ENCODE measurements around the gene CNOT11.

CNOT11 gene

GRCh38 chr2:101296371-101296770 is 43.7 kb downstream of the CNOT11 start:
- WGBS, result no CpG with 5 or more reads among the region's 5 CpGs
- H2AFZ ChIP-seq (ENCODE audit: low read depth, low read length), result no peak overlapping the region
- no peak overlapping the region for H3K4me3 ChIP-seq (ENCODE audit: insufficient read depth in 1 of 2, low read depth in 1 of 2, low read length in 2 of 2)

DNA sequence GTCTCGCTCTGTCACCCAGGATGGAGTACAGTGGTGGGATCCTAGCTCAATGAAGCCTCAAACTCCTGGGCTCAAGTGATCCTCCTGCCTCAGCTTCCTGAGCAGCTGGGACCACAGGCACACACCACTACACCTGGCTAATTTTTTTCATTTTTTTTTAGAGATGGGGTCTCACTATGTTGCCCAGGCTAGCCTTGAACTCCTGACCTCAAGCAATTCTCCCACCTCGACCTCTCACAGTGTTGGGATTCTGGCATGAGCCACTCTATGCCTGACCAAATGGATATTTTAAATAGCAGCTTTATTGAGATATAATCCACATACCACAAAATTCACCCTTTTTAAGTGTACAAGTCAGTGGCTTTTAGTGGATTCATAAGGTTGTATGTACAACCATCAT is 44.7 kb downstream of the CNOT11 start:
- no peak overlapping the region for H4K91ac ChIP-seq (ENCODE audit: low read length)
- no peak overlapping the region for H3K4me3 ChIP-seq (ENCODE audit: insufficient read depth in 1 of 2, low read depth in 1 of 2, low read length in 2 of 2)
- H3K27me3 ChIP-seq (ENCODE audit: control insufficient read depth in 1 of 2, insufficient read depth in 1 of 2, low read length in 2 of 2), result no peaks in the 10 kb centered on the region
- no peak for DNase-seq
- H3K27ac ChIP-seq (ENCODE audit: low read length, poor library complexity, severe bottlenecking), result no peak overlapping the region
- 100% methylated on average over 1 of the region's 2 CpGs for WGBS
- no peak overlapping the region for H4K8ac ChIP-seq (ENCODE audit: low read length)
- no peak overlapping the region for H3K4me2 ChIP-seq (ENCODE audit: low read length, poor library complexity, severe bottlenecking)
- no peak overlapping the region for H3K18ac ChIP-seq (ENCODE audit: low read depth in 1 of 2, low read length in 2 of 2)
- peaks cover 2 to 41% of the 10 kb centered on the region in 2 experiments for H3K36me3 ChIP-seq (ENCODE audit: control insufficient read depth in 1 of 2, insufficient read depth in 2 of 2, low read depth in 1 of 2, low read length in 2 of 2)
- H3K4me1 ChIP-seq (ENCODE audit: control insufficient read depth, insufficient read depth, low read depth, low read length), result peaks cover 3% of the 10 kb centered on the region
- H2AK5ac ChIP-seq (ENCODE audit: low read length, severe bottlenecking), result no peak overlapping the region
- peaks cover 9% of the 10 kb centered on the region for H3K79me1 ChIP-seq (replicated peaks; ENCODE audit: low read length, poor library complexity, severe bottlenecking)
- H3K4ac ChIP-seq (ENCODE audit: low read depth in 1 of 2, low read length in 2 of 2), result no peak overlapping the region
- H3K14ac ChIP-seq (ENCODE audit: low read length in 2 of 2), result no peak overlapping the region
- H3K9me3 ChIP-seq (ENCODE audit: control insufficient read depth, low read length), result no peaks in the 10 kb centered on the region
- H2AFZ ChIP-seq (ENCODE audit: low read depth, low read length), result no peak overlapping the region
- no peak overlapping the region for H2BK12ac ChIP-seq (ENCODE audit: low read length in 2 of 2)
- no peak overlapping the region for H2BK120ac ChIP-seq (ENCODE audit: low read depth, low read length)
- no peak overlapping the region for H2BK15ac ChIP-seq (ENCODE audit: low read depth, poor library complexity, severe bottlenecking)
- H3K9ac ChIP-seq (ENCODE audit: low read length), result no peak overlapping the region
- H2BK5ac ChIP-seq (ENCODE audit: low read depth, low read length, poor library complexity, severe bottlenecking), result no peak overlapping the region
- no peak overlapping the region for H3K23ac ChIP-seq (ENCODE audit: low read length in 2 of 2)

More at GRCh38 chr2:101296371-101296770, 43.7 kb downstream of the CNOT11 start:
- Histone ChIP-seq H3K9me3 (ENCODE audit: control insufficient read depth, low read length) (no peaks in the 10 kb centered on the region), H2BK5ac (ENCODE audit: low read depth, low read length, poor library complexity, severe bottlenecking) (no peak overlapping the region), H4K91ac (ENCODE audit: low read length) (no peak overlapping the region), H3K79me1 (replicated peaks; ENCODE audit: low read length, poor library complexity, severe bottlenecking) (peaks cover 9% of the 10 kb centered on the region), H3K4me1 (ENCODE audit: control insufficient read depth, insufficient read depth, low read depth, low read length) (peaks cover 3% of the 10 kb centered on the region), H4K8ac (ENCODE audit: low read length) (no peak overlapping the region), H3K23ac (ENCODE audit: low read length in 2 of 2) (no peak overlapping the region), H2BK12ac (ENCODE audit: low read length in 2 of 2) (no peak overlapping the region), H2BK120ac (ENCODE audit: low read depth, low read length) (no peak overlapping the region), H3K27me3 (ENCODE audit: control insufficient read depth in 1 of 2, insufficient read depth in 1 of 2, low read length in 2 of 2) (no peaks in the 10 kb centered on the region), H3K14ac (ENCODE audit: low read length in 2 of 2) (no peak overlapping the region), H3K4ac (ENCODE audit: low read depth in 1 of 2, low read length in 2 of 2) (no peak overlapping the region), H3K9ac (ENCODE audit: low read length) (peak overlapping the region; percentile 49), H3K4me2 (ENCODE audit: low read length, poor library complexity, severe bottlenecking) (no peak overlapping the region), H3K27ac (ENCODE audit: low read length, poor library complexity, severe bottlenecking) (no peak overlapping the region), H2AK5ac (ENCODE audit: low read length, severe bottlenecking) (no peak overlapping the region), H3K18ac (ENCODE audit: low read depth in 1 of 2, low read length in 2 of 2) (no peak overlapping the region), H3K36me3 (ENCODE audit: control insufficient read depth in 1 of 2, insufficient read depth in 2 of 2, low read depth in 1 of 2, low read length in 2 of 2) (peaks cover 2 to 40% of the 10 kb centered on the region in 2 experiments), H2BK15ac (ENCODE audit: low read depth, poor library complexity, severe bottlenecking) (no peak overlapping the region)
- no peak for DNase-seq

- Histone ChIP-seq H3K4ac (ENCODE audit: low read depth in 1 of 2, low read length in 2 of 2) (no peak overlapping the region), H3K27ac (ENCODE audit: low read length, poor library complexity, severe bottlenecking) (no peak overlapping the region), H3K9ac (ENCODE audit: low read length) (no peak overlapping the region), H3K18ac (ENCODE audit: low read depth in 1 of 2, low read length in 2 of 2) (no peak overlapping the region), H3K14ac (ENCODE audit: low read length in 2 of 2) (peak overlapping the region in 1 of 2 experiments; percentile 28), H4K8ac (ENCODE audit: low read length) (no peak overlapping the region), H3K23ac (ENCODE audit: low read length in 2 of 2) (no peak overlapping the region), H2BK5ac (ENCODE audit: low read depth, low read length, poor library complexity, severe bottlenecking) (no peak overlapping the region), H3K79me1 (replicated peaks; ENCODE audit: low read length, poor library complexity, severe bottlenecking) (peaks cover 6% of the 10 kb centered on the region), H3K4me3 (ENCODE audit: insufficient read depth in 1 of 2, low read depth in 1 of 2, low read length in 2 of 2) (no peak overlapping the region), H2AFZ (ENCODE audit: low read depth, low read length) (no peak overlapping the region), H2BK120ac (ENCODE audit: low read depth, low read length) (no peak overlapping the region), H2BK15ac (ENCODE audit: low read depth, poor library complexity, severe bottlenecking) (no peak overlapping the region), H3K9me3 (ENCODE audit: control insufficient read depth, low read length) (no peaks in the 10 kb centered on the region), H3K4me1 (ENCODE audit: control insufficient read depth, insufficient read depth, low read depth, low read length) (peaks cover 3% of the 10 kb centered on the region), H4K91ac (ENCODE audit: low read length) (no peak overlapping the region), H3K36me3 (ENCODE audit: control insufficient read depth in 1 of 2, insufficient read depth in 2 of 2, low read depth in 1 of 2, low read length in 2 of 2) (peaks cover 2 to 27% of the 10 kb centered on the region in 2 experiments), H2BK12ac (ENCODE audit: low read length in 2 of 2) (no peak overlapping the region), H3K4me2 (ENCODE audit: low read length, poor library complexity, severe bottlenecking) (no peak overlapping the region), H3K27me3 (ENCODE audit: control insufficient read depth in 1 of 2, insufficient read depth in 1 of 2, low read length in 2 of 2) (no peaks in the 10 kb centered on the region), H2AK5ac (ENCODE audit: low read length, severe bottlenecking) (no peak overlapping the region)
- no peak for DNase-seq
- 93% methylated on average over 5 of the region's 6 CpGs for WGBS
Observed at GRCh38 chr2:101299604-101300003, 46.9 kb downstream of the CNOT11 start.

DNA sequence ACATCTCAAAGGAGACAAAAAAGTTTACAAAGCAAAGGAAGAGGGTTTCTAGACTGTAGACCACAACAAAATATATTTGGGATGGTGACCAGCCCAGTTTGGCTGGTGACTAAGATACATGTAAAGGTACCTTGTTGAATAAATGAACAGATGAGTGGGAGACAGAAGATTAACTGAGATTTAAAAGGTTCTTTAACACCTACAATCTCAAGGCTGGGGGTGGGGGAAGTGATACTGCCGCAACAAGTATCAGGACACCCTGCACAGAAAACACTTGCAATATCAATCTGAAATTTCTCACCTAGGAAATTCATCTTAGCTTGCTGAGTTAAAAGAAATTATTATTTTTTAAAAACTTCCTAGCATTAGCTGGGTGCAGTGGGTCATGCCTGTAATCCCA is 47.5 kb downstream of the CNOT11 start:
- H2BK5ac ChIP-seq (ENCODE audit: low read depth, low read length, poor library complexity, severe bottlenecking), result no peak overlapping the region
- peaks cover 5% of the 10 kb centered on the region for H3K79me1 ChIP-seq (replicated peaks; ENCODE audit: low read length, poor library complexity, severe bottlenecking)
- peaks cover 2 to 23% of the 10 kb centered on the region in 2 experiments for H3K36me3 ChIP-seq (ENCODE audit: control insufficient read depth in 1 of 2, insufficient read depth in 2 of 2, low read depth in 1 of 2, low read length in 2 of 2)
- no peak overlapping the region for H4K91ac ChIP-seq (ENCODE audit: low read length)
- H4K8ac ChIP-seq (ENCODE audit: low read length), result no peak overlapping the region
- no peak overlapping the region for H2BK12ac ChIP-seq (ENCODE audit: low read length in 2 of 2)
- no peak overlapping the region for H2BK120ac ChIP-seq (ENCODE audit: low read depth, low read length)
- H3K9me3 ChIP-seq (ENCODE audit: control insufficient read depth, low read length), result no peaks in the 10 kb centered on the region
- H3K9ac ChIP-seq (ENCODE audit: low read length), result no peak overlapping the region
- no peak overlapping the region for H2AK5ac ChIP-seq (ENCODE audit: low read length, severe bottlenecking)
- H3K23ac ChIP-seq (ENCODE audit: low read length in 2 of 2), result no peak overlapping the region
- H3K27me3 ChIP-seq (ENCODE audit: control insufficient read depth in 1 of 2, insufficient read depth in 1 of 2, low read length in 2 of 2), result no peaks in the 10 kb centered on the region
- no peak overlapping the region for H3K4me3 ChIP-seq (ENCODE audit: insufficient read depth in 1 of 2, low read depth in 1 of 2, low read length in 2 of 2)
- no peak overlapping the region for H3K14ac ChIP-seq (ENCODE audit: low read length in 2 of 2)
- H3K4me2 ChIP-seq (ENCODE audit: low read length, poor library complexity, severe bottlenecking), result no peak overlapping the region
- WGBS, result no CpG with 5 or more reads among the region's 1 CpG
- H2AFZ ChIP-seq (ENCODE audit: low read depth, low read length), result no peak overlapping the region
- DNase-seq, result no peak
- no peak overlapping the region for H2BK15ac ChIP-seq (ENCODE audit: low read depth, poor library complexity, severe bottlenecking)
- H3K27ac ChIP-seq (ENCODE audit: low read length, poor library complexity, severe bottlenecking), result no peak overlapping the region
- H3K18ac ChIP-seq (ENCODE audit: low read depth in 1 of 2, low read length in 2 of 2), result no peak overlapping the region
- H3K4me1 ChIP-seq (ENCODE audit: control insufficient read depth, insufficient read depth, low read depth, low read length), result peaks cover 3% of the 10 kb centered on the region
- no peak overlapping the region for H3K4ac ChIP-seq (ENCODE audit: low read depth in 1 of 2, low read length in 2 of 2)

All from mesenchymal stem cell (in vitro differentiated cells and primary cell).